Measurements from ENCODE around the gene CLEC16A.

- TF ChIP-seq BACH1 (tag; IDR thresholded peaks at IDR 0.05) (no peak), ZNF668 (CRISPR knock-in tag; IDR thresholded peaks at IDR 0.05) (no peak), CTCF (IDR thresholded peaks at IDR 0.05 in 2 of 3, conservative IDR thresholded peaks at IDR 0.05 in 1 of 3; ENCODE audit: insufficient read depth in 2 of 3, low read depth in 1 of 3, low read length in 3 of 3) (no peak), RFX5 (IDR thresholded peaks at IDR 0.05; ENCODE audit: low read depth, low read length) (no peak), IRF2 (CRISPR knock-in tag; IDR thresholded peaks at IDR 0.05) (no peak), ZNF639 (CRISPR knock-in tag; conservative IDR thresholded peaks at IDR 0.05 in 1 of 2, IDR thresholded peaks at IDR 0.05 in 1 of 2) (no peak), KHSRP (IDR thresholded peaks at IDR 0.05) (no peak), RERE (CRISPR knock-in tag; IDR thresholded peaks at IDR 0.05; ENCODE audit: borderline replicate concordance) (no peak), ZNF274 (IDR thresholded peaks at IDR 0.05; ENCODE audit: borderline replicate concordance, low read depth, low read length) (no peak), RFX1 (IDR thresholded peaks at IDR 0.05) (no peak), IRF9 (tag; IDR thresholded peaks at IDR 0.05) (no peak), PCBP2 (IDR thresholded peaks at IDR 0.05; ENCODE audit: low read depth, low read length, poor library complexity, severe bottlenecking) (no peak), YY1 (IDR thresholded peaks at IDR 0.05; ENCODE audit: borderline replicate concordance in 1 of 3, control insufficient read depth in 1 of 3, extremely low read depth in 1 of 3, insufficient read depth in 3 of 3, insufficient read length in 1 of 3, insufficient replicate concordance in 2 of 3, low read depth in 1 of 3, low read length in 2 of 3) (no peak), SMARCC2 (IDR thresholded peaks at IDR 0.05; ENCODE audit: low read depth) (no peak)
These were observed 54.9 kb downstream of the CLEC16A start for GRCh38 chr16:10999300-10999699.

All from K562 (cell line).